Activated CD8-positive, alpha-beta T cell treated with anti-CD3 and anti-CD28 coated beads for 36 hours (primary cell): Measurements from ENCODE around the gene KIAA1755. TPM values are rescaled to one million over a fixed set of nuclear protein-coding genes. Genes with fewer than 3 reads are reported as not detected.
A peak's percentile ranks its signal among the peaks of the same experiment; 100 is the strongest.

Experiments
- ATAC-seq: fragments of 200-7000 bp; cut with Tn5 transposase; one replicate; pipeline ENCODE4 v1.10.0; 2021; ENCODE audit warnings: mild to moderate bottlenecking, moderate library complexity
- CTCF ChIA-PET: fragments of 350-600 bp; sonication (Branson Sonifier 250); formaldehyde crosslinking; loops from one replicate; lab custom pipeline; 2021; ENCODE audit warnings: antibody characterized with exemption; lab: Charles Lee
- POLR2A ChIA-PET: fragments of 350-600 bp; sonication (Branson Sonifier 250); formaldehyde crosslinking; loops from one replicate; lab custom pipeline; 2021; ENCODE audit warnings: antibody characterized with exemption; lab: Charles Lee
- DNase-seq: peaks from one replicate; pipeline ENCODE4 v3.0.0-alpha.2; 2020
- H3K27ac Mint-ChIP-seq: one replicate; pipeline ENCODE4 v1.8.0; 2021; ENCODE audit warnings: mild to moderate bottlenecking, mixed read lengths
- H3K27me3 Mint-ChIP-seq: one replicate; pipeline ENCODE4 v1.8.0; 2021; ENCODE audit warnings: mixed read lengths
- H3K36me3 Mint-ChIP-seq: one replicate; pipeline ENCODE4 v1.8.0; 2021; ENCODE audit warnings: low read depth, mixed read lengths
- H3K4me1 Mint-ChIP-seq: one replicate; pipeline ENCODE4 v1.8.0; 2021; ENCODE audit warnings: low read depth, mixed read lengths
- H3K4me3 Mint-ChIP-seq: one replicate; pipeline ENCODE4 v1.8.0; 2021; ENCODE audit warnings: mild to moderate bottlenecking, moderate library complexity, mixed read lengths
- H3K9me3 Mint-ChIP-seq: one replicate; pipeline ENCODE4 v1.8.0; 2021; ENCODE audit warnings: mixed read lengths
- CTCF ChIP-seq: fragments of 200-600 bp; IDR thresholded peaks from one replicate; pipeline ENCODE4 v1.8.0; 2022; ENCODE audit warnings: antibody characterized with exemption, mild to moderate bottlenecking
- intact Hi-C: fragments of 100-400 bp; cut with micrococcal nuclease; formaldehyde crosslinking; loops from one replicate; pipeline ENCODE4 v1.10.0; 2022
- total RNA-seq, 2 experiments: library from RNA; stranded (reverse); gene quantifications; one replicate each; pipeline ENCODE4 v1.2.3, GENCODE V29; 2021

KIAA1755 gene
- total RNA-seq, 2 experiments from 2014 or later = not detected

- DNase-seq (no peak), ATAC-seq (no peak)
- intact Hi-C loops = no loop called here
- Mint-ChIP-seq H3K4me1 (no peaks in the 10 kb centered on the region), H3K27me3 (peaks cover 4% of the 10 kb centered on the region), H3K9me3 (no peaks in the 10 kb centered on the region), H3K36me3 (no peaks in the 10 kb centered on the region), H3K4me3 (no peak overlapping the region), H3K27ac (no peak overlapping the region)
- ChIA-PET POLR2A (no interaction called here), CTCF (interaction anchor here (2.4 kb wide), 1 partner anchor 9 kb away, joined by 17 read pairs; no protein-coding TSS in a partner anchor)
- TF ChIP-seq CTCF = no peak
Observed at GRCh38 chr20:38230253-38230551, 30.3 kb downstream of the KIAA1755 start.

GRCh38 chr20:38229376-38230252 is 30.9 kb downstream of the KIAA1755 start:
- ChIA-PET POLR2A (no interaction called here), CTCF (interaction anchor here (2.4 kb wide), 1 partner anchor 8 kb away, joined by 17 read pairs; no protein-coding TSS in a partner anchor)
- peak; percentile 29 for TF ChIP-seq CTCF
- ATAC-seq = no peak
- Mint-ChIP-seq H3K27me3 (peaks cover 4% of the 10 kb centered on the region), H3K36me3 (no peaks in the 10 kb centered on the region), H3K4me3 (no peak overlapping the region), H3K4me1 (no peaks in the 10 kb centered on the region), H3K27ac (no peak overlapping the region), H3K9me3 (no peaks in the 10 kb centered on the region)
- intact Hi-C loops = no loop called here
- DNase-seq = peak; percentile 9

GRCh38 chr20:38228436-38228835 is 32.1 kb downstream of the KIAA1755 start:
- no peak for DNase-seq
- H3K36me3 Mint-ChIP-seq = no peaks in the 10 kb centered on the region
- H3K27me3 Mint-ChIP-seq = peaks cover 4% of the 10 kb centered on the region
- ChIA-PET CTCF (no interaction called here), POLR2A (no interaction called here)
- H3K4me3 Mint-ChIP-seq = no peak overlapping the region
- no peaks in the 10 kb centered on the region for H3K9me3 Mint-ChIP-seq
- no peaks in the 10 kb centered on the region for H3K4me1 Mint-ChIP-seq
- intact Hi-C loops = no loop called here
- no peak overlapping the region for H3K27ac Mint-ChIP-seq
- ATAC-seq = no peak
- TF ChIP-seq CTCF = no peak

DNA sequence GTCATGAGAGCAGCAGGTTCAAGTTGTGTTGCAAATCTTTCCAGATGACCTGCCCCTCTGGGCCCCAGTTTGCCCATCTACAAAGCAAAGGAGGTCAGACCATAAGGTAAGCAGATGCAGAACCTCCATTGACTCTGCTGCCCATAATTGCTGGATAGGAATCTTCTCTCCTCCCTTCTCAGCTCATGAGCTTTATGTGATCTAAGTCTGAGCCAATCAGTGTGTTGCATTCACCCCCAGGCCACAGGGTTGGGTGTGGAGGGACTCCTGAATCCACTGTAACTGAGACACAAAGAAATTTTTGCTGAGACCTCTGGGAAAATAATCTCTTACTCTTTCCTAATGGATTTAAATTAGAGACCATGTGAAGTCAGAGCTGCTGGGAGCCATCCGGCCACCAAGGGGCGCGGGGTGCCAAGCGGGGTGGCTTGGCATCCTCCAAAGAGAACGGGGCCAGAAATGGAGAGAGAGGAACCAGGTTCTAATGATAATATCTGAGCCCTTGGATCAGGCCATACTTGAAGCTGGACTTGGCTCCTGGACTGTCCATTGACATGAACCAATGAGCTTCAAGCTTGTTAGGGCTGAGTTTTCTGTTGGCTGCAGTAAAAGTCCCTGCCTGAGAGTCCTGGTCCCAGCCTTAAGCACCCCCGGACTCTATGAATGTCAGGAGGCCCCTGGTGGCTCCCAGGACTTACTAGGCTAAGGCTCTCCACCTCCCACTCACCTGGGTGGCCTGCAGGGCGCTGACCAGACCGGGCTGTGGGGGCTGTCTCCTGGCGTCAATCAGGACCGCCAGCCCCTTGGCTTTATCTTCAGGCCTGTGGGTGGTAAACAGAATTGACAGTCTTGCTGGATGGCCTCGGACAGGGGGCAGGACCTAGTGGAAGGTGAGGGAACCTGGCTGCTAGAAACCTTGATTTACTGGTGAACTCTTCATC is 32.8 kb downstream of the KIAA1755 start:
- H3K27ac Mint-ChIP-seq = no peak overlapping the region
- no peaks in the 10 kb centered on the region for H3K36me3 Mint-ChIP-seq
- H3K27me3 Mint-ChIP-seq = peaks cover 4% of the 10 kb centered on the region
- no peak overlapping the region for H3K4me3 Mint-ChIP-seq
- POLR2A ChIA-PET = no interaction called here
- no peaks in the 10 kb centered on the region for H3K9me3 Mint-ChIP-seq
- intact Hi-C loops = no loop called here
- DNase-seq = no peak
- CTCF ChIA-PET = no interaction called here
- TF ChIP-seq CTCF = no peak
- no peak for ATAC-seq
- H3K4me1 Mint-ChIP-seq = no peaks in the 10 kb centered on the region
